GM12878 (cell line): ENCODE measurements around the gene SYN1. TPM values are rescaled to one million over a fixed set of nuclear protein-coding genes. Genes with fewer than 3 reads are reported as not detected.

ENCODE experiments used
- BCL11A ChIP-seq: IDR thresholded peaks from 2 replicates; pipeline ENCODE4 v1.6.1; 2011; ENCODE audit warnings: low read depth, low read length
- CBX3 ChIP-seq: fragments of 200-600 bp; sonication (generic); IDR thresholded peaks from 2 replicates; pipeline ENCODE4 v1.6.1; 2016; ENCODE audit warnings: low read depth, borderline replicate concordance
- ETV6 ChIP-seq, 2 experiments: fragments of 450-650 bp in 1 of 2; IDR thresholded peaks in 1 of 2; conservative IDR thresholded peaks in 1 of 2; 2 replicates each; pipeline ENCODE4 v1.6.1; 2014; ENCODE audit warnings: antibody characterized with exemption in 1 of 2, borderline replicate concordance in 1 of 2, low read depth in 1 of 2, mild to moderate bottlenecking in 1 of 2, moderate library complexity in 1 of 2
- EZH2 ChIP-seq: IDR thresholded peaks from 2 replicates; pipeline ENCODE4 v1.6.1; 2012; ENCODE audit warnings: low read depth, mild to moderate bottlenecking, control low read depth, inconsistent platforms, low read length, borderline replicate concordance; ENCODE audit not compliant: control insufficient read depth
- FOS ChIP-seq: IDR thresholded peaks from 3 replicates; pipeline ENCODE4 v1.6.1; 2011; ENCODE audit warnings: borderline replicate concordance; ENCODE audit not compliant: insufficient read length; ENCODE audit errors: extremely low read depth
- FOXK2 ChIP-seq: fragments of 450-650 bp; IDR thresholded peaks from 2 replicates; pipeline ENCODE4 v1.6.1; 2017; ENCODE audit warnings: mild to moderate bottlenecking, moderate library complexity
- IKZF1 ChIP-seq: fragments of 450-650 bp; conservative IDR thresholded peaks from 2 replicates; pipeline ENCODE4 v1.6.1; 2017; ENCODE audit warnings: antibody characterized with exemption, mild to moderate bottlenecking
- KDM1A ChIP-seq: fragments of 200-600 bp; sonication (generic); IDR thresholded peaks from 2 replicates; pipeline ENCODE4 v1.6.1; 2016; ENCODE audit warnings: borderline replicate concordance
- MYC ChIP-seq: IDR thresholded peaks from 2 replicates; pipeline ENCODE4 v1.6.1; 2011; ENCODE audit warnings: mild to moderate bottlenecking, low read length, moderate library complexity, inconsistent platforms; ENCODE audit not compliant: insufficient read depth, insufficient replicate concordance, insufficient read length, severe bottlenecking
- NBN ChIP-seq: fragments of 450-650 bp; IDR thresholded peaks from 2 replicates; pipeline ENCODE4 v1.6.1; 2016
- NR2C1 ChIP-seq: fragments of 450-650 bp; IDR thresholded peaks from 2 replicates; pipeline ENCODE4 v1.6.1; 2017; ENCODE audit warnings: antibody characterized with exemption, mild to moderate bottlenecking, moderate library complexity
- PML ChIP-seq: IDR thresholded peaks from 2 replicates; pipeline ENCODE4 v1.6.1; 2012; ENCODE audit warnings: low read length, inconsistent platforms
- POLR2AphosphoS5 ChIP-seq: IDR thresholded peaks from 2 replicates; pipeline ENCODE4 v1.6.1; 2011; ENCODE audit warnings: mild to moderate bottlenecking, low read length, inconsistent platforms
- RUNX3 ChIP-seq: IDR thresholded peaks from 2 replicates; pipeline ENCODE4 v1.6.1; 2012; ENCODE audit warnings: low read length, inconsistent platforms
- SMARCA5 ChIP-seq: fragments of 450-650 bp; IDR thresholded peaks from 2 replicates; pipeline ENCODE4 v1.6.1; 2017; ENCODE audit warnings: mild to moderate bottlenecking
- SREBF1 ChIP-seq: IDR thresholded peaks from 2 replicates; pipeline ENCODE4 v1.6.1; 2012; ENCODE audit warnings: mild to moderate bottlenecking, low read length
- SREBF2 ChIP-seq: IDR thresholded peaks from 2 replicates; pipeline ENCODE4 v1.6.1; 2012; ENCODE audit warnings: mild to moderate bottlenecking, low read length
- STAT3 ChIP-seq: IDR thresholded peaks from 2 replicates; pipeline ENCODE4 v1.6.1; 2011; ENCODE audit warnings: low read depth, low read length, improper control_type of control experiment
- TAF1 ChIP-seq: IDR thresholded peaks from 2 replicates; pipeline ENCODE4 v1.6.1; 2011; ENCODE audit warnings: mild to moderate bottlenecking, low read depth, low read length, borderline replicate concordance
- polyA plus RNA-seq, 11 experiments: library from polyadenylated mRNA; depleted of rRNA in 4 of 11; unstranded in 6 of 11; stranded (reverse) in 5 of 11; fragments of >200 nt; fragmentation: Nextera tagmentation in 4 of 11; fragmentation: Illumina TruSeq in 1 of 11; extraction: Ambion mirVana in 4 of 11; extraction: Trizol in 1 of 11; gene quantifications; 1 replicate in 1 of 11; 2 replicates in 10 of 11; pipeline versions ENCODE4 v1.2.1 to v1.2.3, GENCODE V29; 2011 to 2016; ENCODE audit warnings: inconsistent platforms in 2 of 11, missing spikeins in 2 of 11, low read depth in 1 of 11
- total RNA-seq, 4 experiments: library from RNA; depleted of rRNA in 3 of 4; stranded (reverse); fragments of >200 nt in 3 of 4; fragmentation: Illumina TruSeq in 1 of 4; extraction: Trizol in 1 of 4; gene quantifications; 2 replicates each; pipeline versions ENCODE4 v1.2.1 to v1.2.3, GENCODE V29; 2013 to 2021
- TF ChIP-seq, protein P1 (sequence below), 3 experiments: IDR thresholded peaks in 2 of 3; conservative IDR thresholded peaks in 1 of 3; 2 replicates each; pipeline ENCODE4 v1.5.1; 2011; ENCODE audit warnings: low read depth in 3 of 3, low read length in 3 of 3, mild to moderate bottlenecking in 3 of 3, control low read depth in 2 of 3, moderate library complexity in 2 of 3, inconsistent platforms in 1 of 3, mixed read lengths in 1 of 3; ENCODE audit not compliant: control insufficient read depth in 2 of 3, insufficient read depth in 1 of 3; ENCODE audit errors: extremely low read depth in 1 of 3
- TF ChIP-seq, protein P2 (sequence below): IDR thresholded peaks from 2 replicates; pipeline ENCODE4 v1.6.1; 2011; ENCODE audit warnings: low read depth, mild to moderate bottlenecking, low read length, moderate library complexity, borderline replicate concordance; ENCODE audit errors: extremely low read depth
- TF ChIP-seq, protein P3 (sequence below): IDR thresholded peaks from 2 replicates; pipeline ENCODE4 v1.6.1; 2012; ENCODE audit warnings: low read depth, low read length, improper control_type of control experiment
- TF ChIP-seq, protein P4 (sequence below): fragments of 450-650 bp; IDR thresholded peaks from 2 replicates; pipeline ENCODE4 v1.6.1; 2016; ENCODE audit warnings: mild to moderate bottlenecking, moderate library complexity, borderline replicate concordance

The SYN1 gene
- total and polyA plus RNA-seq, 10 of the 15 experiments (the other 5 are each of a cell fraction or from before 2014, with no cell fraction given): 0.09 to 0.57 (median 0.16) TPM; not detected in 3

DNA sequence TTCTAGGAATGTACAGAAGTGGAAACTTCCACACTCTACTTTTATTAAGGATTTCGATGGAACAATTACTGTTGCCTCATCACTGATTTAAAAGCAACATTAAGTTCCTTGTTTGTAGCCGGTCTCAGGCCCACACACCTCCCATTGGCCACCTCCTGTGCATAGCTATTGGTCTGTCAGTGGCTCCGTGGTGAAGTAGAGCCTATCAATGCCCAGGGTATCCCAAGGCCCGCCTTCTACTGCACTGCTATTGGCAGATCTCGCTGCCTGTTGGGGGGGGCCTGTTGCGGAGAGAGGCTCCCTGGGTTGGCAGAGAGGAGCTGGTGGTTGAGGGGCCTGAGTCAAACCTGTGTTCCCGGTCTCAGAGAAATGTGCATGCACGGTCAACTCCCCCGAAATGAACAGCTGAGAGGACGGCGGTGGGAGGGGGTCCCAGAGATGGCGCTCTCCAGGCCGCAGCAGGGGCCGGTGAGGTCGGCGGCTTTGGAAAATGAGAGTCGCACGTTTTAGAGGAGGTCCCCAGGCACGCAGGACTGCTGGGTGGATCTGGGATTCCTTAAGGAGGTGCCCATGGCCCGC is 63.5 kb downstream of the SYN1 start (continued):
- TF ChIP-seq FOXK2 (no peak), MYC (no peak), POLR2AphosphoS5 (peak; percentile 81), FOS (peak; percentile 90), SREBF2 (no peak), CBX3 (no peak), KDM1A (no peak), NR2C1 (no peak), SMARCA5 (no peak), EZH2 (no peak), TAF1 (0 out of 2 replicates have a peak, but pooled peaks have one; percentile 31), SREBF1 (no peak), RUNX3 (no peak), PML (peak; percentile 50; the same call in 1 of the 2 replicates), IKZF1 (peak; percentile 39; the same call in 1 of the 2 replicates), STAT3 (no peak), NBN (no peak), BCL11A (no peak), ETV6 (conservative IDR thresholded peaks at IDR 0.05 in 1 of 2, IDR thresholded peaks at IDR 0.05 in 1 of 2; ENCODE audit: borderline replicate concordance in 1 of 2, low read depth in 1 of 2) (no peak)
- TF ChIP-seq, protein P1, sequence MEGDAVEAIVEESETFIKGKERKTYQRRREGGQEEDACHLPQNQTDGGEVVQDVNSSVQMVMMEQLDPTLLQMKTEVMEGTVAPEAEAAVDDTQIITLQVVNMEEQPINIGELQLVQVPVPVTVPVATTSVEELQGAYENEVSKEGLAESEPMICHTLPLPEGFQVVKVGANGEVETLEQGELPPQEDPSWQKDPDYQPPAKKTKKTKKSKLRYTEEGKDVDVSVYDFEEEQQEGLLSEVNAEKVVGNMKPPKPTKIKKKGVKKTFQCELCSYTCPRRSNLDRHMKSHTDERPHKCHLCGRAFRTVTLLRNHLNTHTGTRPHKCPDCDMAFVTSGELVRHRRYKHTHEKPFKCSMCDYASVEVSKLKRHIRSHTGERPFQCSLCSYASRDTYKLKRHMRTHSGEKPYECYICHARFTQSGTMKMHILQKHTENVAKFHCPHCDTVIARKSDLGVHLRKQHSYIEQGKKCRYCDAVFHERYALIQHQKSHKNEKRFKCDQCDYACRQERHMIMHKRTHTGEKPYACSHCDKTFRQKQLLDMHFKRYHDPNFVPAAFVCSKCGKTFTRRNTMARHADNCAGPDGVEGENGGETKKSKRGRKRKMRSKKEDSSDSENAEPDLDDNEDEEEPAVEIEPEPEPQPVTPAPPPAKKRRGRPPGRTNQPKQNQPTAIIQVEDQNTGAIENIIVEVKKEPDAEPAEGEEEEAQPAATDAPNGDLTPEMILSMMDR (IDR thresholded peaks at IDR 0.05 in 2 of 3, conservative IDR thresholded peaks at IDR 0.05 in 1 of 3; ENCODE audit: control insufficient read depth in 2 of 3, extremely low read depth in 1 of 3, insufficient read depth in 1 of 3, low read depth in 3 of 3, low read length in 3 of 3): no peak
- TF ChIP-seq, protein P2, sequence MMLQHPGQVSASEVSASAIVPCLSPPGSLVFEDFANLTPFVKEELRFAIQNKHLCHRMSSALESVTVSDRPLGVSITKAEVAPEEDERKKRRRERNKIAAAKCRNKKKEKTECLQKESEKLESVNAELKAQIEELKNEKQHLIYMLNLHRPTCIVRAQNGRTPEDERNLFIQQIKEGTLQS: no peak
- TF ChIP-seq, protein P3, sequence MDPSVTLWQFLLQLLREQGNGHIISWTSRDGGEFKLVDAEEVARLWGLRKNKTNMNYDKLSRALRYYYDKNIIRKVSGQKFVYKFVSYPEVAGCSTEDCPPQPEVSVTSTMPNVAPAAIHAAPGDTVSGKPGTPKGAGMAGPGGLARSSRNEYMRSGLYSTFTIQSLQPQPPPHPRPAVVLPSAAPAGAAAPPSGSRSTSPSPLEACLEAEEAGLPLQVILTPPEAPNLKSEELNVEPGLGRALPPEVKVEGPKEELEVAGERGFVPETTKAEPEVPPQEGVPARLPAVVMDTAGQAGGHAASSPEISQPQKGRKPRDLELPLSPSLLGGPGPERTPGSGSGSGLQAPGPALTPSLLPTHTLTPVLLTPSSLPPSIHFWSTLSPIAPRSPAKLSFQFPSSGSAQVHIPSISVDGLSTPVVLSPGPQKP: no peak
- TF ChIP-seq, protein P4, sequence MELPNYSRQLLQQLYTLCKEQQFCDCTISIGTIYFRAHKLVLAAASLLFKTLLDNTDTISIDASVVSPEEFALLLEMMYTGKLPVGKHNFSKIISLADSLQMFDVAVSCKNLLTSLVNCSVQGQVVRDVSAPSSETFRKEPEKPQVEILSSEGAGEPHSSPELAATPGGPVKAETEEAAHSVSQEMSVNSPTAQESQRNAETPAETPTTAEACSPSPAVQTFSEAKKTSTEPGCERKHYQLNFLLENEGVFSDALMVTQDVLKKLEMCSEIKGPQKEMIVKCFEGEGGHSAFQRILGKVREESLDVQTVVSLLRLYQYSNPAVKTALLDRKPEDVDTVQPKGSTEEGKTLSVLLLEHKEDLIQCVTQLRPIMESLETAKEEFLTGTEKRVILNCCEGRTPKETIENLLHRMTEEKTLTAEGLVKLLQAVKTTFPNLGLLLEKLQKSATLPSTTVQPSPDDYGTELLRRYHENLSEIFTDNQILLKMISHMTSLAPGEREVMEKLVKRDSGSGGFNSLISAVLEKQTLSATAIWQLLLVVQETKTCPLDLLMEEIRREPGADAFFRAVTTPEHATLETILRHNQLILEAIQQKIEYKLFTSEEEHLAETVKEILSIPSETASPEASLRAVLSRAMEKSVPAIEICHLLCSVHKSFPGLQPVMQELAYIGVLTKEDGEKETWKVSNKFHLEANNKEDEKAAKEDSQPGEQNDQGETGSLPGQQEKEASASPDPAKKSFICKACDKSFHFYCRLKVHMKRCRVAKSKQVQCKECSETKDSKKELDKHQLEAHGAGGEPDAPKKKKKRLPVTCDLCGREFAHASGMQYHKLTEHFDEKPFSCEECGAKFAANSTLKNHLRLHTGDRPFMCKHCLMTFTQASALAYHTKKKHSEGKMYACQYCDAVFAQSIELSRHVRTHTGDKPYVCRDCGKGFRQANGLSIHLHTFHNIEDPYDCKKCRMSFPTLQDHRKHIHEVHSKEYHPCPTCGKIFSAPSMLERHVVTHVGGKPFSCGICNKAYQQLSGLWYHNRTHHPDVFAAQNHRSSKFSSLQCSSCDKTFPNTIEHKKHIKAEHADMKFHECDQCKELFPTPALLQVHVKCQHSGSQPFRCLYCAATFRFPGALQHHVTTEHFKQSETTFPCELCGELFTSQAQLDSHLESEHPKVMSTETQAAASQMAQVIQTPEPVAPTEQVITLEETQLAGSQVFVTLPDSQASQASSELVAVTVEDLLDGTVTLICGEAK: no peak
